ENCODE data around the gene FAM149A.

GRCh38 chr4:186201535-186202230, 97.2 kb downstream of the FAM149A start:
- TF ChIP-seq CTCF (IDR thresholded peaks at IDR 0.05) (peak; percentile 17 to 74 (median 62)), POLR2A (IDR thresholded peaks at IDR 0.05) (no peak)

All from adrenal gland (tissue), 5 donors.